HepG2 (cell line): ENCODE results near the gene BRD2. TPM values are rescaled to one million over a fixed set of nuclear protein-coding genes. Genes with fewer than 3 reads are reported as not detected.
A peak's percentile ranks its signal among the peaks of the same experiment; 100 is the strongest.

Experiments used
- ATAC-seq: fragments of 200-7000 bp; cut with Tn5 transposase; 3 replicates; pipeline ENCODE4 v1.9.1; 2020; ENCODE audit warnings: mild to moderate bottlenecking, moderate library complexity
- BruUV-seq: library from RNA; stranded (reverse); fragments of 400-500 nt; replicated peaks from 2 replicates; lab custom pipeline; 2021; lab: Mats Ljungman, UMichigan
- CTCF ChIA-PET: fragments of 300-600 bp; formaldehyde crosslinking; extraction: SDS; loops from one replicate; lab custom pipeline; 2021; ENCODE audit warnings: low total read pairs, inconsistent platforms, low intra/inter-chr PET ratio; lab: Yijun Ruan, JAX
- POLR2A ChIA-PET: fragments of 350-600 bp; sonication (Branson Sonifier 250); formaldehyde crosslinking; loops from one replicate; lab custom pipeline; 2020; ENCODE audit warnings: antibody characterized with exemption, inconsistent platforms; lab: Yijun Ruan, JAX
- DNase-seq: peaks from one replicate; pipeline ENCODE4 v3.0.0-alpha.2; 2015; ENCODE audit warnings: low spot score
- FAIRE-seq: peaks from 3 replicates; lab custom pipeline; 2011; peaks lifted over from hg19 to GRCh38; lab: Jason Lieb, UNC
- H2AFZ ChIP-seq: one replicate; pipeline ENCODE4 v1.6.1; 2011; ENCODE audit warnings: low read length, inconsistent platforms
- H3K27ac ChIP-seq: fragments of 300-600 bp; 3 replicates; pipeline ENCODE4 v1.8.0; 2011; ENCODE audit warnings: mixed run types, mild to moderate bottlenecking, mixed read lengths, low read length, inconsistent platforms; ENCODE audit not compliant: insufficient read depth; ENCODE audit errors: extremely low read length
- H3K27me3 ChIP-seq, 2 experiments: fragments of 200-600 bp in 1 of 2; 2 replicates in 1 of 2; 3 replicates in 1 of 2; pipeline versions ENCODE4 v1.6.0 to v1.8.0; 2011; ENCODE audit warnings: low read length in 2 of 2, mild to moderate bottlenecking in 2 of 2, moderate library complexity in 2 of 2, inconsistent platforms in 1 of 2; ENCODE audit not compliant: insufficient read depth in 2 of 2, control insufficient read depth in 1 of 2
- H3K36me3 ChIP-seq, 2 experiments: fragments of 200-600 bp in 1 of 2; replicated peaks in 1 of 2; 2 replicates in 1 of 2; 3 replicates in 1 of 2; pipeline versions ENCODE4 v1.5.1 to v1.8.0; 2011; ENCODE audit warnings: low read length in 2 of 2, inconsistent platforms in 1 of 2; ENCODE audit not compliant: insufficient read depth in 2 of 2, control insufficient read depth in 1 of 2
- H3K4me1 ChIP-seq: 2 replicates; pipeline ENCODE4 v1.5.1; 2012; ENCODE audit warnings: low read length, inconsistent platforms; ENCODE audit not compliant: insufficient read depth
- H3K4me2 ChIP-seq: 2 replicates; pipeline ENCODE4 v1.6.0; 2011; ENCODE audit warnings: low read depth, low read length, inconsistent platforms
- H3K4me3 ChIP-seq, 3 experiments: fragments of 200-600 bp in 1 of 3; sonication (generic), shearing (Covaris generic) in 1 of 3; replicated peaks in 1 of 3; 2 replicates each; pipeline ENCODE4 v1.5.1; 2011 to 2016; ENCODE audit warnings: low read length in 3 of 3, inconsistent platforms in 2 of 3, low read depth in 2 of 3, mild to moderate bottlenecking in 2 of 3, control low read depth in 1 of 3, mixed read lengths in 1 of 3; ENCODE audit not compliant: insufficient read depth in 1 of 3
- H3K79me2 ChIP-seq: one replicate; pipeline ENCODE4 v1.6.1; 2011; ENCODE audit warnings: low read length, inconsistent platforms; ENCODE audit not compliant: insufficient read depth
- H3K9ac ChIP-seq: 2 replicates; pipeline ENCODE4 v1.6.0; 2011; ENCODE audit warnings: mild to moderate bottlenecking, low read depth, low read length, inconsistent platforms; ENCODE audit not compliant: insufficient read depth
- H3K9me3 ChIP-seq: 2 replicates; pipeline ENCODE4 v1.5.1; 2012; ENCODE audit warnings: mild to moderate bottlenecking, low read length
- H4K20me1 ChIP-seq: 2 replicates; pipeline ENCODE4 v1.6.0; 2011; ENCODE audit warnings: inconsistent platforms, mild to moderate bottlenecking, low read length, moderate library complexity; ENCODE audit not compliant: insufficient read depth
- BHLHE40 ChIP-seq: IDR thresholded peaks from 2 replicates; pipeline ENCODE4 v1.6.1; 2011; ENCODE audit warnings: low read length, improper control_type of control experiment
- CERS6 ChIP-seq: sonication (generic); formaldehyde crosslinking; IDR thresholded peaks from 2 replicates; pipeline ENCODE4 v1.5.0; 2020; ENCODE audit warnings: missing genetic modification reagents
- KDM5B ChIP-seq: sonication (generic); formaldehyde crosslinking; IDR thresholded peaks from 2 replicates; pipeline ENCODE4 v1.4.0; 2020; ENCODE audit warnings: missing genetic modification reagents, mild to moderate bottlenecking, borderline replicate concordance
- LRRFIP1 ChIP-seq: sonication (generic); formaldehyde crosslinking; conservative IDR thresholded peaks from 2 replicates; pipeline ENCODE4 v1.4.0; 2020; ENCODE audit warnings: missing genetic modification reagents
- MEF2D ChIP-seq: sonication (generic); formaldehyde crosslinking; IDR thresholded peaks from 2 replicates; pipeline ENCODE4 v1.5.1; 2020; ENCODE audit warnings: mild to moderate bottlenecking, missing genetic modification reagents
- MXD1 ChIP-seq: sonication (generic); formaldehyde crosslinking; IDR thresholded peaks from 2 replicates; pipeline ENCODE4 v1.4.0; 2020; ENCODE audit warnings: mild to moderate bottlenecking, missing genetic modification reagents
- NRL ChIP-seq: sonication (generic); formaldehyde crosslinking; IDR thresholded peaks from 2 replicates; pipeline ENCODE4 v1.5.0; 2020; ENCODE audit warnings: missing genetic modification reagents, mild to moderate bottlenecking, moderate library complexity, borderline replicate concordance
- POLR2AphosphoS5 ChIP-seq: IDR thresholded peaks from 2 replicates; pipeline ENCODE4 v1.6.1; 2012; ENCODE audit warnings: low read depth, low read length
- RAD21 ChIP-seq: fragments of 450-650 bp; formaldehyde crosslinking; IDR thresholded peaks from 2 replicates; pipeline ENCODE4 v1.5.0; 2020; ENCODE audit warnings: mild to moderate bottlenecking
- SPEN ChIP-seq: sonication (generic); formaldehyde crosslinking; IDR thresholded peaks from 2 replicates; pipeline ENCODE4 v1.5.1; 2020; ENCODE audit warnings: low read depth, mild to moderate bottlenecking, missing genetic modification reagents
- THAP9 ChIP-seq: sonication (generic); formaldehyde crosslinking; IDR thresholded peaks from 2 replicates; pipeline ENCODE4; 2020; ENCODE audit warnings: missing genetic modification reagents, mild to moderate bottlenecking, borderline replicate concordance
- TRAFD1 ChIP-seq: sonication (generic); formaldehyde crosslinking; IDR thresholded peaks from 2 replicates; pipeline ENCODE4 v1.5.1; 2020; ENCODE audit warnings: missing genetic modification reagents, mild to moderate bottlenecking, borderline replicate concordance
- XBP1 ChIP-seq: sonication (generic); formaldehyde crosslinking; IDR thresholded peaks from 2 replicates; pipeline ENCODE4 v1.5.0; 2020; ENCODE audit warnings: missing genetic modification reagents
- ZNF230 ChIP-seq: sonication (generic); formaldehyde crosslinking; IDR thresholded peaks from 2 replicates; pipeline ENCODE4 v1.4.0; 2020; ENCODE audit warnings: mild to moderate bottlenecking, missing genetic modification reagents
- ZNF430 ChIP-seq: sonication (generic); formaldehyde crosslinking; IDR thresholded peaks from 2 replicates; pipeline ENCODE4 v1.9.0; 2021; ENCODE audit warnings: mild to moderate bottlenecking, missing genetic modification reagents
- WGBS: methylation state at CpG from one replicate; pipeline ENCODE4 v1.1.6; 2017; ENCODE audit warnings: low lambda C conversion rate; 5-methylcytosine and 5-hydroxymethylcytosine counted together
- in situ Hi-C: cut with HindIII; loops from 2 replicates; pipeline ENCODE4 v1.10.0; 2017; ENCODE audit warnings: low pct_unique_long_range_greater_than_20kb; ENCODE audit not compliant: extremely low pct_ligation_motif_present
- intact Hi-C: fragments of 100-400 bp; cut with micrococcal nuclease; formaldehyde crosslinking; loops from one replicate; pipeline ENCODE4 v1.10.0; 2022; ENCODE audit not compliant: unreplicated experiment
- polyA plus RNA-seq, 8 experiments: library from polyadenylated mRNA; depleted of rRNA in 3 of 8; stranded (reverse) in 7 of 8; unstranded in 1 of 8; fragments of >200 nt; fragmentation: Illumina TruSeq in 4 of 8; extraction: Trizol in 4 of 8; gene quantifications; 2 replicates each; pipeline versions ENCODE4 v1.2.1 to v1.2.3, GENCODE V29; 2011 to 2016; ENCODE audit warnings: low read depth in 4 of 8, missing spikeins in 1 of 8, mixed read lengths in 1 of 8; ENCODE audit not compliant: insufficient read depth in 1 of 8
- total RNA-seq, 5 experiments: library from RNA; depleted of rRNA; stranded (reverse); fragments of >200 nt; fragmentation: Illumina TruSeq; extraction: Trizol; gene quantifications; 2 replicates each; pipeline ENCODE4 v1.2.3, GENCODE V29; 2016; ENCODE audit warnings: low read depth in 1 of 5

BRD2 gene
- total and polyA plus RNA-seq, 2 of the 13 experiments (the other 11 are each of a cell fraction or from before 2014, with no cell fraction given) = 143 to 202 TPM

- peaks cover 53 to 87% of the 10 kb centered on the region in 2 experiments for H3K36me3 ChIP-seq
- WGBS = 97% methylated on average over 10 of the region's 10 CpGs
- peaks cover 0 to 4% of the 10 kb centered on the region in 2 experiments; a peak in 1 of 5 replicates for H3K27me3 ChIP-seq
- in situ Hi-C loops = loop anchor here (5.0 kb wide), 1 partner anchor 85 kb away; no protein-coding TSS in a partner anchor
- H3K79me2 ChIP-seq = peaks cover 53% of the 10 kb centered on the region
- H3K4me1 ChIP-seq = peaks cover 44% of the 10 kb centered on the region
- DNase-seq = no peak
- intact Hi-C loops = no loop called here
- ATAC-seq = no peak
- H4K20me1 ChIP-seq = peaks cover 96% of the 10 kb centered on the region
- ChIA-PET CTCF (no interaction called here), POLR2A (interaction anchor here (0.9 to 10.2 kb wide), 4 partner anchors 6 to 83 kb away, joined by 3 to 305 read pairs (median 6); partner anchors contain the start of genes BRD2 and HLA-DMA)
- no peaks in the 10 kb centered on the region for H3K9me3 ChIP-seq
- H3K9ac ChIP-seq = no peak overlapping the region
- H3K27ac ChIP-seq = no peak overlapping the region
- 0 out of 2 replicates have a peak overlapping the region, but pooled peaks have one; percentile 0 for H3K4me2 ChIP-seq
- no peak overlapping the region for H3K4me3 ChIP-seq
- FAIRE-seq = no peak
- no peak overlapping the region for H2AFZ ChIP-seq
- no TSS peak for BruUV-seq
- TF ChIP-seq KDM5B (CRISPR knock-in tag) = no peak
- no peak for TF ChIP-seq NRL
- no peak for TF ChIP-seq TRAFD1
- no peak for TF ChIP-seq THAP9 (CRISPR knock-in tag)
- TF ChIP-seq CERS6 (CRISPR knock-in tag) = no peak
- no peak for TF ChIP-seq MEF2D (CRISPR knock-in tag)
- peak; percentile 30; the same call in 1 of the 2 replicates for TF ChIP-seq POLR2AphosphoS5
- no peak for TF ChIP-seq LRRFIP1
- TF ChIP-seq RAD21 (CRISPR knock-in tag) = no peak
- no peak for TF ChIP-seq ZNF430 (CRISPR knock-in tag)
- no peak for TF ChIP-seq ZNF230
- TF ChIP-seq BHLHE40 = no peak
- 0 out of 2 replicates have a peak, but pooled peaks have one; percentile 15 for TF ChIP-seq SPEN (CRISPR knock-in tag)
- TF ChIP-seq MXD1 (CRISPR knock-in tag) = no peak
- no peak for TF ChIP-seq XBP1 (CRISPR knock-in tag)
These were observed 9.0 kb downstream of the BRD2 start for GRCh38 chr6:32977272-32977952.
